ENCODE data around the gene KIF16B.

GRCh38 chr20:16518784-16519084 is 54.5 kb downstream of the KIF16B start:
- TF ChIP-seq CREBL2 (CRISPR knock-in tag; IDR thresholded peaks at IDR 0.05; ENCODE audit: borderline replicate concordance) (no peak), ZNF224 (CRISPR knock-in tag; IDR thresholded peaks at IDR 0.05) (no peak), ZNF430 (CRISPR knock-in tag; IDR thresholded peaks at IDR 0.05) (no peak), ZNF136 (CRISPR knock-in tag; IDR thresholded peaks at IDR 0.05; ENCODE audit: low read depth) (no peak), TBP (CRISPR knock-in tag; IDR thresholded peaks at IDR 0.05) (no peak), CREB3 (CRISPR knock-in tag; IDR thresholded peaks at IDR 0.05) (no peak), CREB1 (IDR thresholded peaks at IDR 0.05) (no peak), CREB1 (CRISPR knock-in tag; IDR thresholded peaks at IDR 0.05) (no peak), FIP1L1 (IDR thresholded peaks at IDR 0.05; ENCODE audit: borderline replicate concordance, insufficient read depth, low read depth, low read length) (no peak)
